HCEC 1CT (cell line): ENCODE results near the gene BST1.
"Not testable (repeated sequence)": the region's sequence is repeated elsewhere in the genome, so short reads cannot be mapped to it uniquely, and the experiment has no call there.

Experiments used
- DNase-seq: peaks from one replicate; pipeline ENCODE4 v3.0.0-alpha.2; 2017

BST1 gene

GRCh38 chr4:15753081-15753480 lies 50.2 kb downstream of the BST1 start:
- no peak for DNase-seq

GRCh38 chr4:15753786-15754185 lies 50.9 kb downstream of the BST1 start:
- DNase-seq, result no peak

GRCh38 chr4:15754323-15754722 lies 51.5 kb downstream of the BST1 start:
- no peak for DNase-seq

- peak; percentile 65 for DNase-seq
Measured at GRCh38 chr4:15755321-15756155, 52.7 kb downstream of the BST1 start.

GRCh38 chr4:15756361-15756861 lies 53.5 kb downstream of the BST1 start:
- DNase-seq, result peak; percentile 46

GRCh38 chr4:15757054-15757453 lies 54.2 kb downstream of the BST1 start:
- no peak for DNase-seq

- DNase-seq, result no peak
Measured at GRCh38 chr4:15758294-15758693, 55.4 kb downstream of the BST1 start.

- DNase-seq, result not testable (repeated sequence)
Measured at GRCh38 chr4:15762460-15762859, 59.6 kb downstream of the BST1 start.

- DNase-seq, result no peak
Measured at GRCh38 chr4:15765391-15765790, 62.5 kb downstream of the BST1 start.

- no peak for DNase-seq
Measured at GRCh38 chr4:15765910-15766697, 63.2 kb downstream of the BST1 start.

- no peak for DNase-seq
Measured at GRCh38 chr4:15766821-15767220, 64.0 kb downstream of the BST1 start.

GRCh38 chr4:15769202-15769601 lies 66.3 kb downstream of the BST1 start:
- DNase-seq, result no peak

- no peak for DNase-seq
Measured at GRCh38 chr4:15771216-15772058, 68.6 kb downstream of the BST1 start.

- DNase-seq, result no peak
Measured at GRCh38 chr4:15774020-15774420, 71.2 kb downstream of the BST1 start.

GRCh38 chr4:15776871-15777648 lies 74.2 kb downstream of the BST1 start:
- no peak for DNase-seq

GRCh38 chr4:15777697-15778288 lies 74.9 kb downstream of the BST1 start:
- no peak for DNase-seq

GRCh38 chr4:15778289-15779241 lies 75.7 kb downstream of the BST1 start, which contains the start of gene CD38:
Gene CD38 (plus strand): TSS chr4:15778328. CDS start chr4:15778415, 87 bp downstream.
- DNase-seq, result no peak

GRCh38 chr4:15779306-15779705 lies 76.4 kb downstream of the BST1 start:
- peak; percentile 28 for DNase-seq

GRCh38 chr4:15779809-15780208 lies 76.9 kb downstream of the BST1 start:
- DNase-seq, result no peak

GRCh38 chr4:15781427-15782095 lies 78.7 kb downstream of the BST1 start:
- DNase-seq, result no peak
